ENCODE data around the gene MMP7. TPM values are rescaled to one million over a fixed set of nuclear protein-coding genes. Genes with fewer than 3 reads are reported as not detected.

The MMP7 gene
- total RNA-seq, 1 experiment from 2014 or later, result not detected

DNA sequence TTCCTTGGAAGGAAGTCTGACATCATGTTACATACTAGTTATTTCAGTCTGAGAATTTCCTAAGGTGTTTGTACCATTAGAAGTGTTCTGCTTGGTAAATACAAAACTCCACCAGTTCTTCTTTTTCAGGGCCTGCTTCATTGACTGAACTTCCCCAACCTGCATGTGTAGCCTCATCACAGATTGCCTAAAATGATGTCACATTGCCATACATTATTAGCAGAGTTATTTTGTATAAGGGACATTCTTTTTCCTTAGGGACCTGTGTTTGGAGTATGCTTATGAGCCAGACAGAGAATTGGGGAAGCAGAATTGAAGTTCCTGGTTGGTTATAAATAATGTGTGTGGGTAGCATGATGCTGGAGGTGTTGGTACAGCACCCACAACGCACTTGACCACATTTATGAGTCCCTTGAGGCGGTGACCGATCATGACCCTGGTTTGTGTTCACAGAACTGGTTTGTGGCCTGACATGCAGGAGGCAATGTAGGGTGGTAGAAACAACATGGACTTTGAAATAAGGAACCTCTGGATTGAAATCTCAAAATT lies 16.4 kb upstream of the MMP7 start:
- Histone ChIP-seq H3K9me3 (ENCODE audit: control insufficient read depth, low read depth, low read length) (no peaks in the 10 kb centered on the region), H2BK120ac (ENCODE audit: low read depth, low read length, poor library complexity, severe bottlenecking) (no peak overlapping the region), H3K27ac (ENCODE audit: insufficient read length, low read depth, low read length) (no peak overlapping the region), H3K79me2 (ENCODE audit: insufficient read depth, low read length) (no peaks in the 10 kb centered on the region), H3K9ac (ENCODE audit: extremely low read depth, insufficient read length, low read length) (no peak overlapping the region), H4K91ac (ENCODE audit: insufficient read length, low read depth, low read length) (no peak overlapping the region), H3K14ac (ENCODE audit: insufficient read depth, low read length) (no peak overlapping the region), H4K20me1 (ENCODE audit: control insufficient read depth, insufficient read depth, insufficient read length) (no peaks in the 10 kb centered on the region), H3K23ac (ENCODE audit: insufficient read length, low read depth, low read length) (no peak overlapping the region), H3K4ac (ENCODE audit: low read depth, low read length) (no peak overlapping the region), H2BK5ac (ENCODE audit: insufficient read length, low read length) (no peak overlapping the region), H3T11ph (ENCODE audit: low read length) (no peak overlapping the region), H2AFZ (ENCODE audit: low read length) (no peak overlapping the region), H3K18ac (ENCODE audit: insufficient read length, low read depth, low read length) (no peak overlapping the region), H2BK15ac (ENCODE audit: low read depth, low read length) (no peak overlapping the region), H3K27me3 (ENCODE audit: insufficient read depth, low read length) (no peaks in the 10 kb centered on the region), H2BK12ac (ENCODE audit: insufficient read length, low read depth, low read length) (no peak overlapping the region), H3K56ac (ENCODE audit: insufficient read length, low read depth, low read length) (no peak overlapping the region), H3K23me2 (ENCODE audit: insufficient read length, low read depth, low read length, poor library complexity, severe bottlenecking) (no peaks in the 10 kb centered on the region), H2AK5ac (ENCODE audit: insufficient read length, low read length) (no peak overlapping the region), H3K4me1 (ENCODE audit: insufficient read depth, low read length) (no peaks in the 10 kb centered on the region; the same call in 1 of the 2 replicates), H4K5ac (ENCODE audit: insufficient read length, low read depth, low read length) (no peak overlapping the region), H4K8ac (replicated peaks; ENCODE audit: insufficient read length, low read depth, low read length) (no peak overlapping the region), H2BK20ac (ENCODE audit: low read depth, low read length, poor library complexity, severe bottlenecking) (no peak overlapping the region), H3K4me2 (ENCODE audit: insufficient read depth, insufficient read length, low read length) (no peak overlapping the region), H3K79me1 (ENCODE audit: insufficient read depth, low read depth, low read length, poor library complexity, severe bottlenecking) (no peaks in the 10 kb centered on the region)
- Mint-ChIP-seq H3K27me3 (ENCODE audit: low read depth) (no peaks in the 10 kb centered on the region), H3K36me3 (ENCODE audit: insufficient read depth in 1 of 3, low read depth in 3 of 3) (no peaks in the 10 kb centered on the region), H3K4me3 (no peak overlapping the region), H3K9me3 (no peaks in the 10 kb centered on the region), H3K4me1 (peaks cover 5 to 11% of the 10 kb centered on the region in 2 experiments), H3K27ac (no peak overlapping the region)
- no CpG with 5 or more reads among the region's 3 CpGs for WGBS (ENCODE audit: extremely low coverage, insufficient read length, low lambda C conversion rate)
- no peak for DNase-seq
- TF ChIP-seq, protein P1, sequence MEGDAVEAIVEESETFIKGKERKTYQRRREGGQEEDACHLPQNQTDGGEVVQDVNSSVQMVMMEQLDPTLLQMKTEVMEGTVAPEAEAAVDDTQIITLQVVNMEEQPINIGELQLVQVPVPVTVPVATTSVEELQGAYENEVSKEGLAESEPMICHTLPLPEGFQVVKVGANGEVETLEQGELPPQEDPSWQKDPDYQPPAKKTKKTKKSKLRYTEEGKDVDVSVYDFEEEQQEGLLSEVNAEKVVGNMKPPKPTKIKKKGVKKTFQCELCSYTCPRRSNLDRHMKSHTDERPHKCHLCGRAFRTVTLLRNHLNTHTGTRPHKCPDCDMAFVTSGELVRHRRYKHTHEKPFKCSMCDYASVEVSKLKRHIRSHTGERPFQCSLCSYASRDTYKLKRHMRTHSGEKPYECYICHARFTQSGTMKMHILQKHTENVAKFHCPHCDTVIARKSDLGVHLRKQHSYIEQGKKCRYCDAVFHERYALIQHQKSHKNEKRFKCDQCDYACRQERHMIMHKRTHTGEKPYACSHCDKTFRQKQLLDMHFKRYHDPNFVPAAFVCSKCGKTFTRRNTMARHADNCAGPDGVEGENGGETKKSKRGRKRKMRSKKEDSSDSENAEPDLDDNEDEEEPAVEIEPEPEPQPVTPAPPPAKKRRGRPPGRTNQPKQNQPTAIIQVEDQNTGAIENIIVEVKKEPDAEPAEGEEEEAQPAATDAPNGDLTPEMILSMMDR (conservative IDR thresholded peaks at IDR 0.05), result no peak
